A673 (cell line): ENCODE data around the gene PTPN14. TPM values are rescaled to one million over a fixed set of nuclear protein-coding genes. Genes with fewer than 3 reads are reported as not detected.
A peak's percentile ranks its signal among the peaks of the same experiment; 100 is the strongest.

ENCODE experiments used
- BruUV-seq: library from RNA; stranded (reverse); fragments of 400-500 nt; replicated peaks from 2 replicates; lab custom pipeline; 2021; lab: Mats Ljungman, UMichigan
- CTCF ChIA-PET: fragments of 300-600 bp; sonication (Branson Sonifier 250); formaldehyde crosslinking; loops from one replicate; lab custom pipeline; 2022; ENCODE audit warnings: antibody characterized with exemption; lab: Charles Lee
- POLR2A ChIA-PET: fragments of 300-600 bp; sonication (Branson Sonifier 250); formaldehyde crosslinking; loops from one replicate; lab custom pipeline; 2022; ENCODE audit warnings: antibody characterized with exemption; ENCODE audit not compliant: low non-redundant PET; lab: Charles Lee
- DNase-seq: peaks from one replicate; pipeline ENCODE4 v3.0.0-alpha.2; 2015; ENCODE audit warnings: low spot score
- H3K27ac ChIP-seq: fragments of 200-600 bp; sonication (generic); 2 replicates; pipeline ENCODE4 v1.5.1; 2016; ENCODE audit warnings: mixed run types, low read depth, mild to moderate bottlenecking, mixed read lengths, antibody characterized with exemption, low read length; ENCODE audit not compliant: poor library complexity, severe bottlenecking
- H3K27me3 ChIP-seq: fragments of 200-600 bp; sonication (generic); replicated peaks from 2 replicates; pipeline ENCODE4 v1.6.1; 2017; ENCODE audit warnings: mixed run types, low read depth, mild to moderate bottlenecking, mixed read lengths, antibody characterized with exemption, low read length; ENCODE audit not compliant: insufficient read depth, poor library complexity
- H3K36me3 ChIP-seq: fragments of 200-600 bp; sonication (generic); 2 replicates; pipeline ENCODE4 v1.6.1; 2016; ENCODE audit warnings: mixed run types, mild to moderate bottlenecking, mixed read lengths, antibody characterized with exemption, low read length; ENCODE audit not compliant: insufficient read depth, poor library complexity, severe bottlenecking
- H3K4me1 ChIP-seq: fragments of 200-600 bp; sonication (generic); 2 replicates; pipeline ENCODE4 v1.6.1; 2017; ENCODE audit warnings: mixed run types, mild to moderate bottlenecking, mixed read lengths, antibody characterized with exemption, low read length; ENCODE audit not compliant: insufficient read depth, poor library complexity, severe bottlenecking
- H3K4me3 ChIP-seq: fragments of 200-600 bp; sonication (generic); 2 replicates; pipeline ENCODE4 v1.5.1; 2016; ENCODE audit warnings: low read depth, mixed run types, mild to moderate bottlenecking, mixed read lengths, low read length; ENCODE audit not compliant: poor library complexity, severe bottlenecking
- H3K9me3 ChIP-seq: fragments of 200-600 bp; sonication (generic); 2 replicates; pipeline ENCODE4 v1.6.1; 2016; ENCODE audit warnings: mixed run types, low read depth, mild to moderate bottlenecking, mixed read lengths, antibody characterized with exemption, low read length; ENCODE audit not compliant: poor library complexity, severe bottlenecking
- EZH2 ChIP-seq: fragments of 200-600 bp; sonication (generic); IDR thresholded peaks from 2 replicates; pipeline ENCODE4 v1.6.1; 2017; ENCODE audit warnings: borderline replicate concordance, low read depth, mild to moderate bottlenecking, mixed read lengths, antibody characterized with exemption, low read length; ENCODE audit not compliant: poor library complexity, severe bottlenecking
- intact Hi-C: fragments of 100-400 bp; cut with micrococcal nuclease; formaldehyde crosslinking; loops from one replicate; pipeline ENCODE4 v1.10.0; 2022; ENCODE audit not compliant: unreplicated experiment
- total RNA-seq: library from RNA; stranded (reverse); gene quantifications from 2 replicates; pipeline ENCODE4 v1.2.3, GENCODE V29; 2021
- TF ChIP-seq, protein P1 (sequence below): fragments of 300-800, 200-600 bp; sonication (generic); conservative IDR thresholded peaks from 2 replicates; pipeline ENCODE4 v1.5.1; 2017; ENCODE audit warnings: low read depth, mild to moderate bottlenecking, antibody characterized with exemption, low read length, moderate library complexity, mixed read lengths

PTPN14 gene
- total RNA-seq, 1 experiment from 2014 or later: 114 TPM

DNA sequence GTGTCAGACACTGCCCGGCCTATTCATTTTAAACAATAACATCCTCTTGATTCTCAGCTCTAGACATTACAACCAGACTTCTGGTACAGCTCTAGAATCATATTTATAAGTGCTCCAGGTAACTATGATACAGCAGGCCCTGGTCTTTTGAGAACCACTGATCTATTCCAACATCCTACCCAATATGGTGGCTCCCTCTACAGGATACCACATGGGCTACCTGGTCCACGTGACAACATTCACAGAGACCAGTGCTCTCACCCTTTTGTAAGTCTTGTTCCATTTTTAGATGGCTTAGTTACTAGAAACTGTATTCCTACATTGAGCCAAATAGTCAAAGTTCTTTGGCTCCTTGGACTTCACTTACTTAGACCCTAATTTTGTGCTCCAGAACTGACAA is 102.9 kb downstream of the PTPN14 start:
- no peak overlapping the region for H3K4me3 ChIP-seq
- H3K36me3 ChIP-seq: no peaks in the 10 kb centered on the region
- ChIA-PET POLR2A (no interaction called here), CTCF (no interaction called here)
- intact Hi-C loops: loop anchor here (5.0 kb wide), 1 partner anchor 49 kb away; no protein-coding TSS in a partner anchor
- H3K4me1 ChIP-seq: peaks cover 71% of the 10 kb centered on the region
- H3K27ac ChIP-seq: peak overlapping the region; percentile 26
- DNase-seq: no peak
- no TSS peak for BruUV-seq
- H3K9me3 ChIP-seq: no peaks in the 10 kb centered on the region
- TF ChIP-seq, protein P1, sequence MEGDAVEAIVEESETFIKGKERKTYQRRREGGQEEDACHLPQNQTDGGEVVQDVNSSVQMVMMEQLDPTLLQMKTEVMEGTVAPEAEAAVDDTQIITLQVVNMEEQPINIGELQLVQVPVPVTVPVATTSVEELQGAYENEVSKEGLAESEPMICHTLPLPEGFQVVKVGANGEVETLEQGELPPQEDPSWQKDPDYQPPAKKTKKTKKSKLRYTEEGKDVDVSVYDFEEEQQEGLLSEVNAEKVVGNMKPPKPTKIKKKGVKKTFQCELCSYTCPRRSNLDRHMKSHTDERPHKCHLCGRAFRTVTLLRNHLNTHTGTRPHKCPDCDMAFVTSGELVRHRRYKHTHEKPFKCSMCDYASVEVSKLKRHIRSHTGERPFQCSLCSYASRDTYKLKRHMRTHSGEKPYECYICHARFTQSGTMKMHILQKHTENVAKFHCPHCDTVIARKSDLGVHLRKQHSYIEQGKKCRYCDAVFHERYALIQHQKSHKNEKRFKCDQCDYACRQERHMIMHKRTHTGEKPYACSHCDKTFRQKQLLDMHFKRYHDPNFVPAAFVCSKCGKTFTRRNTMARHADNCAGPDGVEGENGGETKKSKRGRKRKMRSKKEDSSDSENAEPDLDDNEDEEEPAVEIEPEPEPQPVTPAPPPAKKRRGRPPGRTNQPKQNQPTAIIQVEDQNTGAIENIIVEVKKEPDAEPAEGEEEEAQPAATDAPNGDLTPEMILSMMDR: no peak
- TF ChIP-seq EZH2: no peak
- H3K27me3 ChIP-seq: no peaks in the 10 kb centered on the region

DNA sequence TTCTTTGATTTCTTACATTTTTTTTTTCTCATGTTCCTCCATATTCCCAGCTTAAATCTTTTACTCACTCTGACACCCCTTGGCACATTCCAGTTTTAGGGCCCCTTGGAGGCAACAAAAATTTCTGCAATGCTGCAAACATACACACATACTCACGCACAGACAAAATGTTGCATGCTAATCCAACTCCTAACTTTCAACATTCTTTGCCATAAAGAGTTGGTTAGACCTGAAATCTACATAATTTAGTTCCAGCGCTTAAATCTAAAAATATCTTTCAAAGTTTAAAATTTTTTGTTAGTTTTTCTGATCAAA is 103.9 kb downstream of the PTPN14 start:
- BruUV-seq: no TSS peak

DNA sequence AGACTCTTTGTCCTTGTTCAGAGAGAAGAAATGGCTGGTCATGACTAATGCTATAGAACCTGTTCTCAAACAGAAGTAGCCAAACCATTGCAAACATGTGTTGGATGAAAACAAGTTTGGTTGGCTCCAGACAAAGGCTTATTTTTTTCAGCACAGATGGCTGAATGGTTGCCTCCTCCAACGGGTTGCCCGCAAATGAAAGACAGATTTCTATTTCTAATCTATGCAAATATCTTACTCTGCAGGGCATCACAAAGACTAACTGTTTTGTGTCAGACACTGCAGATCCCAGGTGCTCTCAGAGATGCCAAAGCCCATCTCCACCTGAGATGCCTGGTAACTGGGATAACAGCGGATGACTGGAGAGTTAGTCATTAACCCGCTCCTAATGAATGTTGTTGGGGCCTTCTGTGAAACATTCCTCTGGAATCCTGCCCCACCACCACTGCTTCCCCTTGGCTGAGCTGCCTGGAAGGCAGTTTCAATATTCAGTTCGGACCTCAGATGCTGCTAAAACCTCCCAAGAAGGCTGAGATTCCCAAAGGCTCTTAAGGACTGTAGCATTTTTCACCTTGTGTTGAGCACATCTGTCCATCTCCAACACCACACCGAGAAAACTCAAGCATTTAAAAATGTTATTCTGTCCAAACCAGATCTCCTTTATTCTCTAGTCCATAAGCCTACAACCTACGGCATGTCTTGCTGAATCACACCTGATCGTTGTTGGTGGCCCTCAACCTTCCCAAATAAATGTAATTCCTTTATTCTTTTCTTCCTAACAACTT is 104.4 kb downstream of the PTPN14 start:
- DNase-seq: peak; percentile 79
- Histone ChIP-seq H3K27ac (peak overlapping the region; percentile 90), H3K9me3 (no peaks in the 10 kb centered on the region), H3K4me1 (peaks cover 71% of the 10 kb centered on the region), H3K36me3 (no peaks in the 10 kb centered on the region), H3K4me3 (no peak overlapping the region), H3K27me3 (no peaks in the 10 kb centered on the region)
- ChIA-PET CTCF (no interaction called here), POLR2A (no interaction called here)
- no TSS peak for BruUV-seq
- no peak for TF ChIP-seq EZH2
- TF ChIP-seq, protein P1: no peak
- intact Hi-C loops: loop anchor here (2.0 to 5.0 kb wide), 2 partner anchors 44 to 50 kb away; no protein-coding TSS in a partner anchor

More for the DNA sequence above, 103.9 kb downstream of the PTPN14 start:
- ChIA-PET POLR2A (no interaction called here), CTCF (no interaction called here)
- TF ChIP-seq EZH2: no peak
- TF ChIP-seq, protein P1: no peak
- Histone ChIP-seq H3K4me1 (peaks cover 71% of the 10 kb centered on the region), H3K36me3 (no peaks in the 10 kb centered on the region), H3K27me3 (no peaks in the 10 kb centered on the region), H3K9me3 (no peaks in the 10 kb centered on the region), H3K27ac (peak overlapping the region; percentile 90), H3K4me3 (no peak overlapping the region)
- intact Hi-C loops: loop anchor here (2.0 to 5.0 kb wide), 2 partner anchors 45 to 50 kb away; no protein-coding TSS in a partner anchor
- DNase-seq: no peak
